ENCODE data around the gene AP1S2. TPM values are rescaled to one million over a fixed set of nuclear protein-coding genes. Genes with fewer than 3 reads are reported as not detected.
A peak's percentile ranks its signal among the peaks of the same experiment; 100 is the strongest.

AP1S2 gene
- total and polyA plus RNA-seq, 8 donors = 35.9 to 98.9 (median 71.2) TPM

- no peak for TF ChIP-seq CTCF (IDR thresholded peaks at IDR 0.05)
- intact Hi-C loops (cut with DNase I) = no loop called here
- ATAC-seq (no peak), DNase-seq (no peak)
- Histone ChIP-seq H3K27me3 (no peaks in the 10 kb centered on the region), H3K27ac (no peak overlapping the region), H3K4me1 (peaks cover 0 to 10% of the 10 kb centered on the region in 2 donors), H3K36me3 (peaks cover 0 to 48% of the 10 kb centered on the region in 2 donors), H3K4me3 (no peak overlapping the region), H3K9me3 (no peaks in the 10 kb centered on the region)
Observed at GRCh38 chrX:15820106-15821073, 34.2 kb downstream of the AP1S2 start.

- intact Hi-C loops (cut with DNase I) = no loop called here
- H3K27ac ChIP-seq = peak overlapping the region in 1 of 2 donors; percentile 33
- H3K36me3 ChIP-seq = peaks cover 0 to 30% of the 10 kb centered on the region in 2 donors
- peaks cover 0 to 10% of the 10 kb centered on the region in 2 donors for H3K4me1 ChIP-seq
- H3K27me3 ChIP-seq = no peaks in the 10 kb centered on the region
- peak; percentile 43 for ATAC-seq
- no peak for TF ChIP-seq CTCF (IDR thresholded peaks at IDR 0.05)
- DNase-seq = no peak
- H3K9me3 ChIP-seq = no peaks in the 10 kb centered on the region
- H3K4me3 ChIP-seq = no peak overlapping the region
Observed at GRCh38 chrX:15816886-15817285, 37.7 kb downstream of the AP1S2 start.

GRCh38 chrX:15816438-15816809, 38.2 kb downstream of the AP1S2 start:
- intact Hi-C loops (cut with DNase I) = no loop called here
- no peak overlapping the region for H3K4me3 ChIP-seq
- H3K4me1 ChIP-seq = peaks cover 0 to 10% of the 10 kb centered on the region in 2 donors
- H3K27me3 ChIP-seq = no peaks in the 10 kb centered on the region
- DNase-seq (no peak), ATAC-seq (no peak)
- no peaks in the 10 kb centered on the region for H3K9me3 ChIP-seq
- peak overlapping the region in 1 of 2 donors; percentile 33 for H3K27ac ChIP-seq
- peaks cover 0 to 33% of the 10 kb centered on the region in 2 donors for H3K36me3 ChIP-seq
- no peak for TF ChIP-seq CTCF (IDR thresholded peaks at IDR 0.05)

- ATAC-seq (peak; percentile 70), DNase-seq (no peak)
- Histone ChIP-seq H3K9me3 (no peaks in the 10 kb centered on the region), H3K27ac (peak overlapping the region in 1 of 2 donors; percentile 33), H3K36me3 (peaks cover 0 to 34% of the 10 kb centered on the region in 2 donors), H3K4me3 (no peak overlapping the region), H3K27me3 (no peaks in the 10 kb centered on the region), H3K4me1 (peaks cover 0 to 10% of the 10 kb centered on the region in 2 donors)
- TF ChIP-seq CTCF (IDR thresholded peaks at IDR 0.05) = no peak
- intact Hi-C loops (cut with DNase I) = no loop called here
Observed at GRCh38 chrX:15815779-15816437, 38.7 kb downstream of the AP1S2 start.

Measured in left lung (tissue), 10 donors.